ENCODE measurements around the gene MAGI3.

Gene MAGI3

GRCh38 chr1:113660088-113660487 lies 269.8 kb downstream of the MAGI3 start:
- no peak for DNase-seq

DNA sequence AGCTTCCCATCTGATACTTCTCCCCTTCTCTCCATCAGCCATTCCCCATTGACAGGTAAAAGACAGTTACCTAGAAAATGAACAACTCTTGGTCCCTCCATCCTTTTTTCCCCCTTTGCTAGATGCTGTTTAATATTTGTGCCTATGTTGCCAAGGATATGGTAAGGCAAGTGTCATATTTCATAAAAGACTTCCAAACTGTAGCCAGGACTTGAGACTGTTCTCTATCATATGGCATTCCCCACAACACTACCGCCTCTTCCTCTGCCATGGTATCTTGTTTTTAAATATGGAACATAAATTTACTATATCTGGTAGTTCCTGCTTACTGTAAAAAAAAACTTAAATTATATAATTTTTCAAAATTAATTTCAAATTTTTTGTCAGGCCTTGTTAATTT lies 271.8 kb downstream of the MAGI3 start:
- DNase-seq: no peak

DNA sequence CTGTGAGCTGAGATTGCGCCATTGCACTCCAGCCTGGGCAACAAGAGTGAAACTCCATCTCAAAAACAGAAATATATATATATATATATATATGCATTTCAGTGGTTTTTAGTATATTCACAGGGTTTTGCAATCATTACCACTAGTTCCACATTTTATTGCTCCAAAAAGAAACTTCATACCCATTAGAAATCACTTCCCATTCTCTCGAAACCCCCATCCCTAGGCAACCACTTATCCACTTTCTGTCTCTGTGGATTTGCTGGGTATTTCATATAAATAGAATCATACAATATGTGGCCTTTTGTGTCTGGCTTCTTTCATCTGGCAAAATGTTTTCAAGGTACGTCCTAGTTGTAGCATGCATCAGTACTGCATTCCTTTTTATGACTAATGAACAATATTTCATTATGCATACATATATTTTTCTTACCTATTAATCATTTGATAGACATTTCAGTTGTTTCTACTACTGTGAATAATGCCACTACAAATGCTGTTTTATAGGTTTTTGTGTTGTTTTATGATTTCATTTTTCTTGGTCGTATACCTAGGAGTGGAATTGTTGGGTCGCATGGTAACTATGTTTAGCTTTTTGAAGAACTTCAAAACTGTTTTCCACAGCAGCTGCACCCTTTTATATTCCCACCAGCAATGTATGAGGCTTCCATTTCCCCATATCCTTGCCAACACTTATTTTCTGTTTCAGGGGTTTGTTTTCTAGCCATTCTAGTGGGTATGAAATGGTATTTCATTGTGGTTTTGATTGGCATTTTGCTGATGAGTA lies 273.0 kb downstream of the MAGI3 start:
- DNase-seq: no peak

DNA sequence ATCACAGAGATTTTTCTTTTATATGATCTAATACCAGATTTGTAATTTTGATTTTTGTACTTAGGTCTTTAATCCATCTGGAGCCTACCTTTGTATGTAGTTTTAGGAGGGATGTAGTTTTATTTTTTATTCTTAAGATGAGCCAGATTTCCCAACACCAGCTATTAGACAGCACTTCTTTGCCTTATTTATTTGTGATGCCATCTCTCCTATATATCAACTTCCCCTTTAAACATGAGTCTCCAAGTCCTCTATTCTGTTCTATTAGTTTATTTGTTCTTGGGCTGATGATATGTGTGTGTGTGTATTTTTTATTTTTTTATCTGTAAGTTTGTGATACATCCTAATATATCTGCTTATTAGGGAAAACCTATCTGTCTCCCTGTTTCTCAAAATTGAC lies 274.8 kb downstream of the MAGI3 start:
- DNase-seq: no peak

DNA sequence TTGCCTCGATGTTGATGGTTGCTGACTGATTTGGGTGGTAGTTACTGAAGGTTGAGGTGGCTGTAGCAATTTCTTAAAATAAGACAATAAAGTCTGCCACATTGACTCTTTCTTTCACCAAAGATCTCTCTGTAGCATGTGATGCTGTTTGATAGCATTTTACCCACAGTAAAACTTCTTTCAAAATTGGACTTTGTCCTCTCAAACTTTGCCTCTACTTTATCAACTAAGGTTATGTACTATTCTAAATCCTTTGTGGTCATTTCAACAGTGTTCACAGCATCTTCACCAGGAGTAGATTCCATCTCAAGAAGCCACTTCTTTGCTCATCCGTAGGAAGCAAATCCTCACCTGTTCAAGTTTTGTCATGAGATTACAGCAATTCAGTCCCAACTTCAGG lies 275.8 kb downstream of the MAGI3 start:
- no peak for DNase-seq

DNA sequence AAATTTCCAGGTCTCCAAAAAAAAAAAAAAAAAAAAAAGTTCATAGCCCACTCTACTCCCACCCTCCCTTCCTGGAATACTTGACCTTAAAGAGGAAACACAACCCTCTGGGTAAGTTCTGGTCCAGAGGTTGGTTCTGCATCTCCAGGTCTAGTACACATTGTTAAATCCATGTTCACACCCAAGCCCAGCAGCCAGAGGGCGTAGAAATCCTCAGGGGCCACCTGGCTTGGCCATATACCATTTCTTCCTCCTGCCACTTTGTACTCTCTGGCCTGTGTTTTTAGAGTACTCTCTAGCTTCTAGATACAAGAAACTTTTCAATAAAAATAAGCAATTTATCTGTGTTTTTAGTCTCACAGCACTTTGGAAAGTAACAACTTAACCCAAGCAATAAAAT lies 279.7 kb downstream of the MAGI3 start:
- DNase-seq: no peak

DNA sequence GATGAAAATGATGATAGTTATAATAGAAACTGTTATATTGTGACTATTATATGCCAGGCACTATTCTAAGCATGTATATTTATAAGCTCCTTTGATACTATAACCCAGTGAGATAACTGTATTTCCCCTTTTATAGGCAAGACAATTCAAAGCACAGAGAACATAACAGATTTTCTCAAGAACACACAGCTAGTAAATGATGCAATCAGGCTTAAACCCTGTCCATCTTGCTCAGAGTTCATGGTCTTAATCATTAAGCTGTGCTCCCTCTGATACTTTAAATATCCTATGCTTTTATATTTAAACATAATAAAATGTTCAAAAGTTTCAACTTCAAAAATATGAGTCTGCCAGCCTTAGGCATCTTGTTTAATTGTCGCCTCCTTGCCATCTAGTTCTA lies 280.3 kb downstream of the MAGI3 start:
- DNase-seq: no peak

DNA sequence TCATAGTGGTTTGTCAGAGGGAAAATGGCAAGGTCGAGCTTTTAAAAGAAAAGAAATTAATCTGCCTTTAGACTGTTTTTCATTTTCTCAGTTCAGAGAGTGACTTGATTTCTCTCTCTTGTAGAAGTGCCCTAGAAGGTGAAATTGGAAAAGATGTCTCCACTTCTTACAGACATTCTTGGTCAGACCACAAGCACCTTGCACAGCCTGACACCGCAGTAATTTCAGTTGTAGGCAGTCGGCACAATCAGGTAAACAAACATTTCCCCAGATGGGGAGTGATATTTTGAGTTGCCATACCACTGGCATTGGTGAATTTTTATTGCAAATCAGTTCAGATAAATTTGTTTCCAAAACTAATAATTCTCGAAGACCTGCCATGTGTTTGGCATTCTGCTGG lies 282.2 kb downstream of the MAGI3 start:
- DNase-seq: no peak

DNA sequence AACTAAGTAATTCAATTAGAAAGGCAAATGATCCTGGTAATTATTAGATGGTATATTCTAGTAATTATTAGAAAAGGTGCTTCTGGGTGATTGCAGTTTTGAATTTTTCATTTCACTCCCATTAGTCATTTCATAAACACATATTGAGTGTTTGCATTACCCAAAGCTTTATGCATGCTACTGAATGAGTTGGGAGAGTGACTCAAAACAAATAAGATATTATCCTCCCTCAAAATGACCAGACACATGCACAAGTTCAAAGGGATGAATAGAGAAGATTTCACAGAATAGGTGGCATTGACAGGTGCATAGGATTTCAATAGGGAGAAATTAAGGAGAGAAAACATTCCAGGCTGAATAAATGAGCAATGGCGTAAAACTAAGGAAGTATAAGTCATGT lies 284.3 kb downstream of the MAGI3 start:
- DNase-seq: no peak

- DNase-seq: no peak
Measured at GRCh38 chr1:113675302-113675701, 285.0 kb downstream of the MAGI3 start.

GRCh38 chr1:113676524-113676923 lies 286.2 kb downstream of the MAGI3 start:
- no peak for DNase-seq

DNA sequence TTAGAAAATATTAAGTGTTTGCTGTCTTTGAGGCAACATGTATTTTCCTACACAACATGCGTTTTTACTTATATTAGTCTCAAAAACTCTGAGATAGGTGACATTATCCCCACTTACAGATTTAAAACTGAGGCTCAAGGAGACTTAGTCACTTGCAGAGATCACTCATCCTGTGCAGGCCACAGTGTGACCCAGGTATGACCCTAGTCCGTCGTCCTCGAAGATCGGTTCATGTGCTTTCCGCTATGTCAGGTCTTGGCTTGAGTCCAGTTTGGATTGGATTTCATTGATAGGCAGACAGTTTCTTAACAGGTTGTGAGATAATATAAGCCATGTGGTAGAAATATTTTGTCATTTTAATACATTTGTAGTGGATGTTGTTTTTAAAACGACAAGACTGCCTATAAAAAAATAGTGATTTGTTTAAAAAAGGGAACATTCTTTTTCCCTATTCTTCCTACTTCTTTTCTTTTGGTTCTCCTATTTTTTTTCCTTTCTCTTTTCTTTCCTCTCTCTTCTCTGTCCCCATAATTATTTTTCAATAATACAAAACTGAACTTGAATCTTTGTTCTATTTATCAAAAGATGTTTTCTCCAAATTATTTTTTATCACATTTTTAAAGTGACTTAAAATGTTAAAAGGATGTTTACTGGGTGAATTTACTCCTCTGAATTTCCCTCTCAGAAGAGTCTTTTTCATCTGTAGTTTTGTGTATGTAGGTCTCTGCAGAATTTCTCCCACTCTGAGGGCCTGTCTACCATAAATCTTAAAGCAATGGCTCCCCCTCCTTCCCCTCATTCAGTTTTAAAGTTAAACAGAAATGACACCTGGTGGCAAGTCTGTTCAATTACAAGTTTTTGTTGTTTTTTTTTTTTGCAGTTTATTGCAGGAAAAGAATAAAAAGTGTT lies 287.2 kb downstream of the MAGI3 start:
- no peak for DNase-seq

DNA sequence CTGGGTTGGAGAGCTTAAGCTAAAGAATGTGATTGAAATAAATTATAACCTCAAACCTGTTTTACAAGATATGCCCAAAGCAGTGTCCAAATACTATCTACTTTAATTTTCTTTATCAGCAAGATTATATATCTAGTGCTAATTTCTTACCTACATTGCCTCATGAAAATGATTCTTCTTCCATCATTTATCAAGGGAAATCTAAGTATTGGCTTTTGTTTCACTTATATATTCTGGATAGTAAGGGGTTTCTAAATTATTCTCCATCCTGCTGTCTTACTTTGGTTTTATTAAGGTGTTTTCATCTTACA lies 287.8 kb downstream of the MAGI3 start:
- no peak for DNase-seq

- DNase-seq: no peak
Measured at GRCh38 chr1:113681596-113682337, 291.5 kb downstream of the MAGI3 start.

- DNase-seq: no peak
Measured at GRCh38 chr1:113683384-113684152, 293.3 kb downstream of the MAGI3 start.

GRCh38 chr1:113684153-113684541 lies 293.8 kb downstream of the MAGI3 start:
- no peak for DNase-seq

GRCh38 chr1:113686891-113687618 lies 296.7 kb downstream of the MAGI3 start:
- DNase-seq: no peak

DNA sequence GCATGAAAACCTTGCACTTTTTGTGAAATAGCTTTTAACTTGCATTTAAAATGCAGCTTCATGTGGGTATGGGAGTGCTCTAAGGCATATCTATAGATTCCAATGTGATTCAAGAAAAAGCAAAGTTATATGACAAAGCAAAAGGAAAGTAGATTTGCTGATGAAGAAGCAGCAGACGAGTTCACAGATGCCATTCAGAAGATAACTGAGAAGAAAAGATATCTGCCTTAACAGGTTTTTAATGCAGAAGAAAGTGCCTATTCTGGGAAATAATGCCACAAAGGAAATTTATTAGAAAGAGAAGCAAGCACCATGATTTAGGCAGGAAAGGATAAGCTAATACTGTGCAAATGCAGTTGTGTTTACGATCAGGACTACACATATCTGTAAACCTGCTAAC lies 300.9 kb downstream of the MAGI3 start:
- no peak for DNase-seq

DNA sequence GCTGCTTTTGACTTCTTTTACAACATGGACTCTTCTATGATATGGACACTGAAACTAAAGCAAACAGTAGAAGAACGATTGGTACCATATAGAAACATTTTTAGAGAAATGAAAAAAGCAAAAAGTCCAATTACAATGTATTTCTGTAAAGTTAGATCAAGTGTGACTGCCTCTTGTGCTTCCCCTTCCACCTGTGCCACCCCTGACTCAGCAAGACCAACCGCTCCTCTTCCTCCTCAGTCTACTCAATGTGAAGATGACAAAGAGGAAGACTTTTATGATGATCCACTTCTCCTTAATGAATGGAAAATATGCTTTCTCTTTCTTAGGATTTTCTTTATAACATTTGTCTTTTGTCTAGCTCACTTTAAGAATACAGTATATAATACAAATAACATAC lies 302.0 kb downstream of the MAGI3 start:
- DNase-seq: no peak

DNA sequence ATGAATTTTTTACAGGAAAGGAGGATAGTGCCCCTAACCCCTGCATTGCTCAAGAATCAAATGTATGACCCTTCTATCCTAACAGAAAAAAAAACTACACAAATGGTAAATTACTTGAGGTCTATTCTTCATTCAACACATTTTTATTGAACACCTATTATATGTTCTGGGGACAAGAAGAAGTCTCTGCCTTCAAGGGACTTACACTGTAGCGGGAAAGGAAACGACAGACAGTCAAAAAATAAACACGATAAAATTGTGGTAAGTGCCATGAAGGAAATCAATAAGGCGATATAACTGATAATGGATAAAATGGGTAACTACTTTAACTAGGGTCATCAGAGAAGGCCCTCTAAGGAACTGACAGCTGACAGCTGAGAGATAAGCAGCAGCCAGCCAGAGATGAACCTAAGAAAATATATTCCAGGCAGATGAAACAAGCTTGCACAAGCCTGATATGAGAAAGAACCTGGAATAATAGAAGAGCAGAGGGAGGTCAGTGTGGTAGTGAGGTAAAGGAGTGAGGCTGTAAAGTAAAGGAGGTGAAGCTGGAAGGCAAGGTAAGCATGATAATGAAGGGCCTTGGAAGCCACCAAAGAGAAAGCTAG lies 302.6 kb downstream of the MAGI3 start:
- DNase-seq: no peak

DNA sequence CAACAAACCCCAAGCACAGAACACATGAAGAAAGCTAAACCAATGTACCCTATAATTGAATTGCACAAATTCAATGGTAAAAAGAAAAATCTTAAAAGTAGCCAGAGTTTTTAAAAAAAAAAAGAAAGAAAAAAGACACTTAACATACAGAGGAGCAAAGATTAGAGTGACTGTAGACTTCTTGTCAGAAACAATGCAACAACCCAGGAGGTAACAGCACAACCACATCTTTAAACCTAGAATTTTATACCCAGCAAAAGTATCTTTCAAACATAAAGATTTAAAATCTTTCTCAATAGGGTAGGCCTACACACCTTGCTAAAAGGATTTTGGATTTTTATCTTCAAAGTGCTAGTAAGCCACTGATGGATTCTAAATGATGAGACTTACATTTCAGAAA lies 304.6 kb downstream of the MAGI3 start:
- no peak for DNase-seq

DNA sequence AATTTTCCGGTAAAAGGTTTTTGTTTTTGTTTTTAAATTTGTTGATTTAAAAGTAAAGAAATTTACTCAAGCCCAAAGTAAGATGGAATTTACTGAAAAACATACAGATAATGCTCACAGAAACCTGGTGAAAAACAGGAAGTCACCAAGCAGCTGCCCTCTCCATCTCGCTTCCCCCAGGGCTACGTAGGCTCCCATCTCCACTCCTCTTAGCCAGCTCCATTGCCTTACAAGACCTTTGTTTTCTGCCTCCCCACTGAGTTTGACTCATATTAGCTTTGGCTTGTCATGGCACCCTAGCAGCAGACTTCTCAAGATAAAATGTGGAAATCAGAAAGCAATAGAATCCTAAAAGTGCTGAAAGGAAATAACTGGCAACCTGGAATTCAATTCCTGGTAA lies 311.1 kb downstream of the MAGI3 start:
- no peak for DNase-seq

All from left hindlimb (tissue), 1 donor.